Endothelial cell of umbilical vein (primary cell): ENCODE data around the gene SUMO2. TPM values are rescaled to one million over a fixed set of nuclear protein-coding genes. Genes with fewer than 3 reads are reported as not detected.
A peak's percentile ranks its signal among the peaks of the same experiment; 100 is the strongest.

Experiments
- BruUV-seq: library from RNA; stranded (reverse); fragments of 400-500 nt; replicated peaks from 2 replicates; lab custom pipeline; 2021; lab: Mats Ljungman, UMichigan
- CTCF ChIA-PET: fragments of 300-600, 350-600 bp; sonication (Branson Sonifier 250); formaldehyde crosslinking; loops from one replicate; lab custom pipeline; 2021; ENCODE audit warnings: antibody characterized with exemption, inconsistent platforms; lab: Charles Lee
- POLR2A ChIA-PET: fragments of 300-600, 350-600 bp; sonication (Branson Sonifier 250); formaldehyde crosslinking; loops from one replicate; lab custom pipeline; 2021; ENCODE audit warnings: antibody characterized with exemption, inconsistent platforms; lab: Charles Lee
- DNase-seq: peaks from one replicate; pipeline ENCODE4 v3.0.0-alpha.2; 2011; ENCODE audit warnings: low read depth, low spot score
- FAIRE-seq: peaks from 2 replicates; lab custom pipeline; 2011; peaks lifted over from hg19 to GRCh38; lab: Jason Lieb, UNC
- H2AFZ ChIP-seq: 2 replicates; pipeline ENCODE4 v1.6.0; 2012; ENCODE audit warnings: low read depth, low read length, control low read depth, inconsistent platforms
- H3K27ac ChIP-seq: 2 replicates; pipeline ENCODE4 v1.5.1; 2011; ENCODE audit warnings: low read depth, mild to moderate bottlenecking, control low read depth, low read length, moderate library complexity; ENCODE audit not compliant: insufficient read depth
- H3K27me3 ChIP-seq, 2 experiments: 2 replicates each; pipeline versions ENCODE4 v1.6.0 to v1.6.1; 2011; ENCODE audit warnings: low read length in 2 of 2, mixed read lengths in 1 of 2; ENCODE audit not compliant: control insufficient read depth in 2 of 2, insufficient read depth in 2 of 2
- H3K36me3 ChIP-seq, 2 experiments: 2 replicates in 1 of 2; 3 replicates in 1 of 2; pipeline ENCODE4 v1.5.1; 2011; ENCODE audit warnings: low read length in 2 of 2, mild to moderate bottlenecking in 1 of 2, moderate library complexity in 1 of 2; ENCODE audit not compliant: control insufficient read depth in 2 of 2, insufficient read depth in 2 of 2; ENCODE audit errors: extremely low read depth in 1 of 2
- H3K4me1 ChIP-seq: 3 replicates; pipeline ENCODE4 v1.5.1; 2011; ENCODE audit warnings: mild to moderate bottlenecking, low read length; ENCODE audit not compliant: control insufficient read depth, insufficient read depth; ENCODE audit errors: extremely low read depth
- H3K4me2 ChIP-seq: 2 replicates; pipeline ENCODE4 v1.6.1; 2011; ENCODE audit warnings: low read length, control low read depth, mixed read lengths; ENCODE audit not compliant: insufficient read depth
- H3K4me3 ChIP-seq, 3 experiments: fragments of 200-600 bp in 1 of 3; sonication (generic), shearing (Covaris generic) in 1 of 3; replicated peaks in 1 of 3; 2 replicates each; pipeline ENCODE4 v1.5.1; 2011 to 2016; ENCODE audit warnings: control low read depth in 3 of 3, low read length in 3 of 3, mild to moderate bottlenecking in 2 of 3, inconsistent platforms in 1 of 3, low read depth in 1 of 3, moderate library complexity in 1 of 3; ENCODE audit not compliant: insufficient read depth in 1 of 3
- H3K79me2 ChIP-seq: 2 replicates; pipeline ENCODE4 v1.6.0; 2012; ENCODE audit warnings: low read length, inconsistent platforms; ENCODE audit not compliant: control insufficient read depth, insufficient read depth
- H3K9ac ChIP-seq: replicated peaks from 2 replicates; pipeline ENCODE3; 2011; ENCODE audit warnings: low read length, control low read depth; ENCODE audit not compliant: insufficient read depth; ENCODE audit errors: extremely low read depth
- H3K9me1 ChIP-seq: replicated peaks from 3 replicates; pipeline ENCODE4 v1.6.0; 2011; ENCODE audit warnings: mild to moderate bottlenecking, low read length; ENCODE audit not compliant: control insufficient read depth, insufficient read depth; ENCODE audit errors: extremely low read depth
- H3K9me3 ChIP-seq: replicated peaks from 2 replicates; pipeline ENCODE4 v1.5.1; 2012; ENCODE audit warnings: low read length, inconsistent platforms; ENCODE audit not compliant: control insufficient read depth, insufficient read depth
- H4K20me1 ChIP-seq: replicated peaks from 2 replicates; pipeline ENCODE3; 2011; ENCODE audit warnings: mild to moderate bottlenecking, low read length; ENCODE audit not compliant: control insufficient read depth, insufficient read depth; ENCODE audit errors: extremely low read depth
- CTCF ChIP-seq, 2 donors: IDR thresholded peaks; 1 replicate in 1 of 2; 2 replicates in 1 of 2; pipeline ENCODE4 v1.5.1; 2011; ENCODE audit warnings: low read length in 2 of 2, mild to moderate bottlenecking in 2 of 2, moderate library complexity in 2 of 2, control low read depth in 1 of 2, inconsistent platforms in 1 of 2, low read depth in 1 of 2; ENCODE audit not compliant: insufficient read depth in 1 of 2; ENCODE audit errors: extremely low read depth in 1 of 2
- EZH2 ChIP-seq: IDR thresholded peaks from 2 replicates; pipeline ENCODE4 v1.6.1; 2012; ENCODE audit warnings: borderline replicate concordance, low read depth, mild to moderate bottlenecking, moderate library complexity, low read length, inconsistent platforms; ENCODE audit not compliant: severe bottlenecking
- FOS ChIP-seq: IDR thresholded peaks from 2 replicates; pipeline ENCODE4 v1.6.1; 2011; ENCODE audit warnings: mild to moderate bottlenecking, low read length, moderate library complexity, borderline replicate concordance; ENCODE audit not compliant: insufficient read depth
- GATA2 ChIP-seq: IDR thresholded peaks from 2 replicates; pipeline ENCODE4 v1.7.0; 2011; ENCODE audit warnings: low read depth, mild to moderate bottlenecking, moderate library complexity, mixed read lengths, low read length; ENCODE audit not compliant: insufficient read length, insufficient read depth
- JUN ChIP-seq: IDR thresholded peaks from 2 replicates; pipeline ENCODE4 v1.6.1; 2011; ENCODE audit warnings: borderline replicate concordance, low read depth; ENCODE audit not compliant: insufficient read length, insufficient read depth
- MAX ChIP-seq: IDR thresholded peaks from 2 replicates; pipeline ENCODE4 v1.6.1; 2011; ENCODE audit not compliant: insufficient read depth, insufficient read length
- MYC ChIP-seq: IDR thresholded peaks from one replicate; pipeline ENCODE4 v1.6.1; 2011; ENCODE audit warnings: mild to moderate bottlenecking, low read depth, low read length
- POLR2A ChIP-seq: IDR thresholded peaks from 2 replicates; pipeline ENCODE4 v1.6.1; 2012; ENCODE audit warnings: low read depth, mild to moderate bottlenecking, control low read depth, low read length
- POLR2AphosphoS5 ChIP-seq: IDR thresholded peaks from 2 replicates; pipeline ENCODE4 v1.6.1; 2012; ENCODE audit warnings: low read depth, mild to moderate bottlenecking, control low read depth, low read length, moderate library complexity; ENCODE audit not compliant: insufficient read depth
- dilution Hi-C: fragments of 300-500 bp; cut with MboI; formaldehyde crosslinking; loops from one replicate; pipeline ENCODE4 v1.15.0; 2019; ENCODE audit warnings: low sequenced_read_pairs; ENCODE audit not compliant: extremely low pct_ligation_motif_present
- intact Hi-C: fragments of 100-400 bp; cut with micrococcal nuclease; formaldehyde crosslinking; loops from one replicate; pipeline ENCODE4 v1.10.0; 2022
- polyA plus RNA-seq, 4 experiments: library from polyadenylated mRNA; depleted of rRNA in 3 of 4; stranded (reverse) in 3 of 4; unstranded in 1 of 4; fragments of >200 nt; gene quantifications; 2 replicates each; pipeline versions ENCODE4 v1.2.1 to v1.2.3, GENCODE V29; 2011 to 2012; ENCODE audit warnings: missing spikeins in 1 of 4
- total RNA-seq: library from RNA; stranded (reverse); gene quantifications from 2 replicates; pipeline ENCODE4 v1.2.3, GENCODE V29; 2021

Gene SUMO2
- total and polyA plus RNA-seq, 2 donors (not counting 3 experiments of a cell fraction or from before 2014, with no cell fraction given) = 75.6 to 437 TPM

GRCh38 chr17:75135946-75136345 lies 46.8 kb downstream of the SUMO2 start:
- TF ChIP-seq POLR2A (no peak), CTCF (IDR thresholded peaks at IDR 0.05; ENCODE audit: extremely low read depth in 1 of 2, insufficient read depth in 1 of 2, low read depth in 1 of 2, low read length in 2 of 2) (peak in 1 of 2 donors; percentile 47), JUN (no peak)
- Histone ChIP-seq H3K4me1 (peaks cover 5% of the 10 kb centered on the region), H3K9me1 (no peaks in the 10 kb centered on the region), H3K4me2 (no peak overlapping the region), H3K9ac (no peak overlapping the region), H3K27ac (no peak overlapping the region), H3K79me2 (peaks cover 7% of the 10 kb centered on the region), H4K20me1 (no peaks in the 10 kb centered on the region), H3K36me3 (peaks cover 9 to 10% of the 10 kb centered on the region in 2 experiments), H3K4me3 (no peak overlapping the region), H3K9me3 (no peaks in the 10 kb centered on the region), H3K27me3 (no peaks in the 10 kb centered on the region), H2AFZ (no peak overlapping the region)
- ChIA-PET CTCF (interaction anchor here (0.7 to 8.8 kb wide), 3 partner anchors 10 to 36 kb away, joined by 3 to 138 read pairs (median 3); no protein-coding TSS in a partner anchor), POLR2A (interaction anchor here (0.6 kb wide), 1 partner anchor 9 kb away, joined by 3 read pairs; no protein-coding TSS in a partner anchor)
- DNase-seq (peak; percentile 32), FAIRE-seq (peak; percentile 50)
- BruUV-seq = no TSS peak
- dilution Hi-C loops = no loop called here
- intact Hi-C loops = no loop called here

DNA sequence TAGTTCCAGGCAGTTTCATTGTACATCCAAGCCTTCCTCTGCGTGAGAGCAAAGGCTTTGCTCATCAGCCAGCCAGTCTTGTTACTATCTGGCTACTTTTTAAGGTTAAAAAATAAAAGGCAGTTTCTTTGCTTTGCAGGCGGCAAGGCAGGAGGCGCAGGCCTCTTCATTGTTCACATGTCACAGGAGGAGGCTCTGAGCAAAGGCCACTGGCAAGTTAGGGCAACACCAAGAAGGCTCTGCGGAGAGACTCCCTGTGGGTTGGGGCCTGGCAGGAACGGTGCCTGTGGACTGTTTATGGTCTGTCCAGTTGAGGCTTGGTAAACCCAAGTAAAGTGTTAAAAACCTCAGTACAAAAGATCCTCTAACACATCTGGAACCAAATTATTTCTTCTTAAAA lies 47.3 kb downstream of the SUMO2 start:
- no peak overlapping the region for H3K27ac ChIP-seq
- BruUV-seq = TSS peak; percentile 16
- no peaks in the 10 kb centered on the region for H3K9me1 ChIP-seq
- no peak for FAIRE-seq
- no peak overlapping the region for H3K4me2 ChIP-seq
- no peaks in the 10 kb centered on the region for H4K20me1 ChIP-seq
- no peak overlapping the region for H3K9ac ChIP-seq
- peaks cover 4% of the 10 kb centered on the region for H3K79me2 ChIP-seq
- CTCF ChIA-PET = interaction anchor here (1.1 to 8.8 kb wide), 2 partner anchors 10 to 21 kb away, joined by 3 to 138 read pairs; no protein-coding TSS in a partner anchor
- H3K4me1 ChIP-seq = peaks cover 8% of the 10 kb centered on the region
- POLR2A ChIA-PET = no interaction called here
- no peaks in the 10 kb centered on the region for H3K27me3 ChIP-seq
- H3K9me3 ChIP-seq = no peaks in the 10 kb centered on the region
- dilution Hi-C loops = no loop called here
- H3K36me3 ChIP-seq = peaks cover 7 to 10% of the 10 kb centered on the region in 2 experiments
- no peak overlapping the region for H2AFZ ChIP-seq
- DNase-seq = no peak
- no peak overlapping the region for H3K4me3 ChIP-seq
- no peak for TF ChIP-seq CTCF (IDR thresholded peaks at IDR 0.05; ENCODE audit: extremely low read depth in 1 of 2, insufficient read depth in 1 of 2, low read depth in 1 of 2, low read length in 2 of 2)
- no peak for TF ChIP-seq EZH2
- TF ChIP-seq MAX = no peak
- no peak for TF ChIP-seq POLR2A
- TF ChIP-seq POLR2AphosphoS5 = no peak
- no peak for TF ChIP-seq MYC
- no peak for TF ChIP-seq GATA2
- TF ChIP-seq JUN = no peak
- no peak for TF ChIP-seq FOS
- intact Hi-C loops = no loop called here
